Caco-2 (cell line): ENCODE data around the gene RIBC2. TPM values are rescaled to one million over a fixed set of nuclear protein-coding genes. Genes with fewer than 3 reads are reported as not detected.

Experiments
- BruUV-seq: library from RNA; stranded (reverse); fragments of 400-500 nt; replicated peaks from 2 replicates; lab custom pipeline; 2021; lab: Mats Ljungman, UMichigan
- CTCF ChIA-PET: fragments of 300-600 bp; sonication (Branson Sonifier 250); formaldehyde crosslinking; loops from one replicate; lab custom pipeline; 2022; ENCODE audit warnings: antibody characterized with exemption; lab: Charles Lee
- POLR2A ChIA-PET: fragments of 300-600 bp; sonication (Branson Sonifier 250); formaldehyde crosslinking; loops from one replicate; lab custom pipeline; 2022; ENCODE audit warnings: antibody characterized with exemption; lab: Charles Lee
- DNase-seq, 2 experiments: peaks; one replicate each; pipeline versions ENCODE4 v3.0.0 to v3.0.0-alpha.2; 2020 to 2022
- H3K27me3 ChIP-seq: replicated peaks from 2 replicates; pipeline ENCODE4 v1.6.0; 2011; ENCODE audit warnings: low read length; ENCODE audit not compliant: control insufficient read depth, insufficient read depth
- H3K36me3 ChIP-seq: 2 replicates; pipeline ENCODE4 v1.5.1; 2011; ENCODE audit warnings: low read length; ENCODE audit not compliant: control insufficient read depth, insufficient read depth
- H3K4me1 ChIP-seq: fragments of 250-450 bp; sonication (Bioruptor Pico); 2 replicates; pipeline ENCODE4 v1.5.1; 2020; ENCODE audit warnings: mild to moderate bottlenecking
- H3K4me3 ChIP-seq: 2 replicates; pipeline ENCODE4 v1.5.1; 2011; ENCODE audit warnings: low read depth, mild to moderate bottlenecking, control low read depth, low read length
- H3K9me3 ChIP-seq: fragments of 250-450 bp; sonication (Bioruptor Pico); 2 replicates; pipeline ENCODE4 v1.5.1; 2020; ENCODE audit warnings: mild to moderate bottlenecking, moderate library complexity
- H3K27ac Mint-ChIP-seq: one replicate; pipeline ENCODE4 v1.8.0; 2022; ENCODE audit warnings: mixed read lengths; ENCODE audit not compliant: unreplicated experiment
- H3K27me3 Mint-ChIP-seq: one replicate; pipeline ENCODE4 v1.8.0; 2022; ENCODE audit warnings: mixed read lengths; ENCODE audit not compliant: insufficient read depth, unreplicated experiment
- H3K36me3 Mint-ChIP-seq: one replicate; pipeline ENCODE4 v1.8.0; 2022; ENCODE audit warnings: mild to moderate bottlenecking, mixed read lengths; ENCODE audit not compliant: insufficient read depth, unreplicated experiment
- H3K4me1 Mint-ChIP-seq: one replicate; pipeline ENCODE4 v1.8.0; 2022; ENCODE audit warnings: low read depth, mixed read lengths; ENCODE audit not compliant: unreplicated experiment
- H3K4me3 Mint-ChIP-seq: one replicate; pipeline ENCODE4 v1.8.0; 2022; ENCODE audit warnings: mild to moderate bottlenecking, moderate library complexity, mixed read lengths; ENCODE audit not compliant: unreplicated experiment
- H3K9me3 Mint-ChIP-seq: one replicate; pipeline ENCODE4 v1.8.0; 2022; ENCODE audit warnings: mixed read lengths; ENCODE audit not compliant: unreplicated experiment
- intact Hi-C: fragments of 100-400 bp; cut with micrococcal nuclease; formaldehyde crosslinking; loops from one replicate; pipeline ENCODE4 v1.10.0; 2022; ENCODE audit not compliant: unreplicated experiment
- total RNA-seq: library from RNA; stranded (reverse); gene quantifications from 2 replicates; pipeline ENCODE4 v1.2.3, GENCODE V29; 2022
- TF ChIP-seq, protein P1 (sequence below), 2 experiments: fragments of 200-600 bp in 1 of 2; IDR thresholded peaks; 1 replicate in 1 of 2; 2 replicates in 1 of 2; pipeline versions ENCODE4 v1.5.1 to v1.8.0; 2011 to 2022; ENCODE audit warnings: antibody characterized with exemption in 1 of 2, control low read depth in 1 of 2, inconsistent platforms in 1 of 2, low read depth in 1 of 2, low read length in 1 of 2, mild to moderate bottlenecking in 1 of 2, moderate library complexity in 1 of 2; ENCODE audit not compliant: insufficient read depth in 1 of 2, severe bottlenecking in 1 of 2, unreplicated experiment in 1 of 2

RIBC2 gene
- total RNA-seq, 1 experiment from 2014 or later: 14.1 TPM

DNA sequence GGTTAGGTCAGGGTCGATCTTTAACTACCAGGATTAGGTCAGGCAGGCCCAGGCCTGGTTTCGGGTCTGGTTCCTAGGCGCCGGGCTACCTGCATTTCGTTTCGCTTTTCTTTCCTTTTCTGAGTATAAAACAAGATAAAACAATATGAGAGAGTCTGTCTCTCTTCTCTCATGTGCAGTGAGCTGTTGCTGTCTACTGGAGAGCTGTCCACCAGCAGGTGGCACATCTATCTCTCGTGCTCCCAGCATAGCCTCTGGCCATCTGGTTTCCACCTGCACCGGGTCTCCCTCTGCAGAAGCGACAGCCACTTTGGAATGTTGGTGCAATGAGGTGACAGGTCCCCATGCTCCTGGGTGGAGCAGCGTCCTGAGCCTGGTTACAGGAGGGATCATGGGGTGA lies 27.6 kb downstream of the RIBC2 start:
- Mint-ChIP-seq H3K4me3 (peak overlapping the region; percentile 71), H3K27me3 (no peaks in the 10 kb centered on the region), H3K27ac (peak overlapping the region; percentile 96), H3K9me3 (no peaks in the 10 kb centered on the region), H3K4me1 (peaks cover 47% of the 10 kb centered on the region), H3K36me3 (peaks cover 9% of the 10 kb centered on the region)
- Histone ChIP-seq H3K4me1 (peaks cover 63% of the 10 kb centered on the region), H3K9me3 (0 out of 2 replicates have a peak, but pooled peaks cover 2% of the 10 kb centered on the region), H3K27me3 (no peaks in the 10 kb centered on the region), H3K4me3 (no peak overlapping the region), H3K36me3 (no peaks in the 10 kb centered on the region)
- BruUV-seq: no TSS peak
- CTCF ChIA-PET: interaction anchor here (0.7 kb wide), 1 partner anchor 22 kb away, joined by 3 read pairs; no protein-coding TSS in a partner anchor
- TF ChIP-seq, protein P1, sequence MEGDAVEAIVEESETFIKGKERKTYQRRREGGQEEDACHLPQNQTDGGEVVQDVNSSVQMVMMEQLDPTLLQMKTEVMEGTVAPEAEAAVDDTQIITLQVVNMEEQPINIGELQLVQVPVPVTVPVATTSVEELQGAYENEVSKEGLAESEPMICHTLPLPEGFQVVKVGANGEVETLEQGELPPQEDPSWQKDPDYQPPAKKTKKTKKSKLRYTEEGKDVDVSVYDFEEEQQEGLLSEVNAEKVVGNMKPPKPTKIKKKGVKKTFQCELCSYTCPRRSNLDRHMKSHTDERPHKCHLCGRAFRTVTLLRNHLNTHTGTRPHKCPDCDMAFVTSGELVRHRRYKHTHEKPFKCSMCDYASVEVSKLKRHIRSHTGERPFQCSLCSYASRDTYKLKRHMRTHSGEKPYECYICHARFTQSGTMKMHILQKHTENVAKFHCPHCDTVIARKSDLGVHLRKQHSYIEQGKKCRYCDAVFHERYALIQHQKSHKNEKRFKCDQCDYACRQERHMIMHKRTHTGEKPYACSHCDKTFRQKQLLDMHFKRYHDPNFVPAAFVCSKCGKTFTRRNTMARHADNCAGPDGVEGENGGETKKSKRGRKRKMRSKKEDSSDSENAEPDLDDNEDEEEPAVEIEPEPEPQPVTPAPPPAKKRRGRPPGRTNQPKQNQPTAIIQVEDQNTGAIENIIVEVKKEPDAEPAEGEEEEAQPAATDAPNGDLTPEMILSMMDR (IDR thresholded peaks at IDR 0.05; ENCODE audit: insufficient read depth in 1 of 2, low read depth in 1 of 2, low read length in 1 of 2, severe bottlenecking in 1 of 2, unreplicated experiment in 1 of 2): peak; percentile 37 to 65
- POLR2A ChIA-PET: interaction anchor here (0.6 kb wide), 1 partner anchor 28 kb away, joined by 3 read pairs; the partner anchor contains the start of genes RIBC2 and SMC1B
- intact Hi-C loops: loop anchor here (1.0 to 5.0 kb wide), 4 partner anchors 21 to 111 kb away; partner anchors contain the start of gene FBLN1
- peak; percentile 91 to 94 for DNase-seq

DNA sequence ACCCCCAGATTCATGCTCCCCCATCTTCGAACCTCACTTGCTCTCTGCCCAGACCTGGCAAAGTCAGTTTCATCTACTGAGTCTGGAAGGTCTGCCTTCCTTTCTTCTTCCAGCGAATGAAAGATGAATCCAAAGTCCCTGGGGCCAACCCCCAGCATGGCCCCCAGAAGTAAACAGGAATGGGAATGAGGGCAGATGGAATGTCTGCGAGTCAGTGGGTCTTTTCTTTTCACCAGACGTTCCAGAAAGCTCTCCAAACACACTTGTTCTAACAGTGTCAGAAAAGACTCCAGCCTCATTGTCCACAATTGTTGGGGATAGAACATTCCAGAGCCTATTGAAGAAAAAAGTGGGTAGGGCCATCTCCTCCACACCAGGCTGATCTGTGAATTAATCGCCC lies 28.6 kb downstream of the RIBC2 start:
- peaks cover 50% of the 10 kb centered on the region for H3K4me1 Mint-ChIP-seq
- DNase-seq: peak; percentile 74 to 76
- H3K36me3 Mint-ChIP-seq: peaks cover 9% of the 10 kb centered on the region
- no TSS peak for BruUV-seq
- ChIA-PET CTCF (interaction anchor here (0.6 to 1.2 kb wide), 4 partner anchors 25 to 62 kb away, joined by 3 to 6 read pairs (median 6); no protein-coding TSS in a partner anchor), POLR2A (interaction anchor here (0.6 to 1.4 kb wide), 3 partner anchors 32 to 278 kb away, joined by 3 to 16 read pairs (median 4); partner anchors contain the start of gene NUP50)
- intact Hi-C loops: loop anchor here (5.0 kb wide), 1 partner anchor 110 kb away; no protein-coding TSS in a partner anchor
- H3K27me3 Mint-ChIP-seq: no peaks in the 10 kb centered on the region
- peak overlapping the region; percentile 96 for H3K27ac Mint-ChIP-seq
- H3K9me3 ChIP-seq: 0 out of 2 replicates have a peak, but pooled peaks cover 2% of the 10 kb centered on the region
- H3K27me3 ChIP-seq: no peaks in the 10 kb centered on the region
- no peaks in the 10 kb centered on the region for H3K9me3 Mint-ChIP-seq
- peaks cover 59% of the 10 kb centered on the region for H3K4me1 ChIP-seq
- no peaks in the 10 kb centered on the region for H3K36me3 ChIP-seq
- TF ChIP-seq, protein P1 (IDR thresholded peaks at IDR 0.05; ENCODE audit: insufficient read depth in 1 of 2, low read depth in 1 of 2, low read length in 1 of 2, severe bottlenecking in 1 of 2, unreplicated experiment in 1 of 2): no peak
- peak overlapping the region; percentile 71 for H3K4me3 Mint-ChIP-seq
- no peak overlapping the region for H3K4me3 ChIP-seq

- DNase-seq: peak; percentile 51 to 67
- TSS peak; percentile 10 for BruUV-seq
- Mint-ChIP-seq H3K9me3 (no peaks in the 10 kb centered on the region), H3K36me3 (peaks cover 9% of the 10 kb centered on the region), H3K4me1 (peaks cover 50% of the 10 kb centered on the region), H3K4me3 (peak overlapping the region; percentile 45), H3K27ac (peak overlapping the region; percentile 96), H3K27me3 (no peaks in the 10 kb centered on the region)
- POLR2A ChIA-PET: interaction anchor here (1.0 to 1.8 kb wide), 2 partner anchors 29 to 60 kb away, joined by 3 to 15 read pairs; no protein-coding TSS in a partner anchor
- Histone ChIP-seq H3K36me3 (no peaks in the 10 kb centered on the region), H3K4me3 (no peak overlapping the region), H3K27me3 (no peaks in the 10 kb centered on the region), H3K9me3 (no peaks in the 10 kb centered on the region), H3K4me1 (peaks cover 59% of the 10 kb centered on the region)
- intact Hi-C loops: loop anchor here (1.0 to 5.0 kb wide), 2 partner anchors 34 to 108 kb away; no protein-coding TSS in a partner anchor
- CTCF ChIA-PET: interaction anchor here (0.9 to 1.1 kb wide), 2 partner anchors 18 to 30 kb away, joined by 4 read pairs; no protein-coding TSS in a partner anchor
- TF ChIP-seq, protein P1 (IDR thresholded peaks at IDR 0.05; ENCODE audit: insufficient read depth in 1 of 2, low read depth in 1 of 2, low read length in 1 of 2, severe bottlenecking in 1 of 2, unreplicated experiment in 1 of 2): no peak
Measured at GRCh38 chr22:45444168-45444567, 30.7 kb downstream of the RIBC2 start.
